ENCODE data around the gene PDPK1.
"Not testable (repeated sequence)": the region's sequence is repeated elsewhere in the genome, so short reads cannot be mapped to it uniquely, and the experiment has no call there.

DNA sequence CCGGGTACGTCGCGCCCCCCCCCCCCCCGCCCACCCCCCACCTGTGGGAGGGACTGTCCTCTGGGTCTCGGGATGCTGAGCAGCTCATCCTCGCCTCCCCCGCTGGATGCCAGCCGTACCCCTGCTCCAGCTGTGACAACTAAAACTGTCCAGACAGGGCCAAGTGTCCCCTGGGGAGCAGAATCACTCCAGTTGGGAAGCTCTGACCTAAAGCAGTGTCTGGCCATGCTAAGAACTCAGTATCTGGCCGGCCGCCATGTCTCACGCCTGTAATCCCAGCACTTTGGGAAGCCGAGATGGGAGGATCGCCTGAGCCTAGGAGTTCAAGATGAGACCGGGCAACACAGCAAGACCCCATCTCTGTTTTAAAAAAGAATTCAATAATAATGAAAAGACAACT is 83.0 kb downstream of the PDPK1 start:
- TF ChIP-seq, protein P1, sequence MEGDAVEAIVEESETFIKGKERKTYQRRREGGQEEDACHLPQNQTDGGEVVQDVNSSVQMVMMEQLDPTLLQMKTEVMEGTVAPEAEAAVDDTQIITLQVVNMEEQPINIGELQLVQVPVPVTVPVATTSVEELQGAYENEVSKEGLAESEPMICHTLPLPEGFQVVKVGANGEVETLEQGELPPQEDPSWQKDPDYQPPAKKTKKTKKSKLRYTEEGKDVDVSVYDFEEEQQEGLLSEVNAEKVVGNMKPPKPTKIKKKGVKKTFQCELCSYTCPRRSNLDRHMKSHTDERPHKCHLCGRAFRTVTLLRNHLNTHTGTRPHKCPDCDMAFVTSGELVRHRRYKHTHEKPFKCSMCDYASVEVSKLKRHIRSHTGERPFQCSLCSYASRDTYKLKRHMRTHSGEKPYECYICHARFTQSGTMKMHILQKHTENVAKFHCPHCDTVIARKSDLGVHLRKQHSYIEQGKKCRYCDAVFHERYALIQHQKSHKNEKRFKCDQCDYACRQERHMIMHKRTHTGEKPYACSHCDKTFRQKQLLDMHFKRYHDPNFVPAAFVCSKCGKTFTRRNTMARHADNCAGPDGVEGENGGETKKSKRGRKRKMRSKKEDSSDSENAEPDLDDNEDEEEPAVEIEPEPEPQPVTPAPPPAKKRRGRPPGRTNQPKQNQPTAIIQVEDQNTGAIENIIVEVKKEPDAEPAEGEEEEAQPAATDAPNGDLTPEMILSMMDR (IDR thresholded peaks at IDR 0.05 in 8 of 11, conservative IDR thresholded peaks at IDR 0.05 in 3 of 11): not testable (repeated sequence)
- not testable (repeated sequence) for TF ChIP-seq POLR2AphosphoS5, POLR2A (IDR thresholded peaks at IDR 0.05)

All from spleen (tissue), 7 donors.